NCI-H69 (cell line): ENCODE results near the gene MCRIP2.
A peak's percentile ranks its signal among the peaks of the same experiment; 100 is the strongest.
"Not testable (repeated sequence)": the region's sequence is repeated elsewhere in the genome, so short reads cannot be mapped to it uniquely, and the experiment has no call there.

ENCODE experiments used
- DNase-seq: peaks from one replicate; lab custom pipeline; 2025; lab: John Stamatoyannopoulos, UW

Gene MCRIP2

DNA sequence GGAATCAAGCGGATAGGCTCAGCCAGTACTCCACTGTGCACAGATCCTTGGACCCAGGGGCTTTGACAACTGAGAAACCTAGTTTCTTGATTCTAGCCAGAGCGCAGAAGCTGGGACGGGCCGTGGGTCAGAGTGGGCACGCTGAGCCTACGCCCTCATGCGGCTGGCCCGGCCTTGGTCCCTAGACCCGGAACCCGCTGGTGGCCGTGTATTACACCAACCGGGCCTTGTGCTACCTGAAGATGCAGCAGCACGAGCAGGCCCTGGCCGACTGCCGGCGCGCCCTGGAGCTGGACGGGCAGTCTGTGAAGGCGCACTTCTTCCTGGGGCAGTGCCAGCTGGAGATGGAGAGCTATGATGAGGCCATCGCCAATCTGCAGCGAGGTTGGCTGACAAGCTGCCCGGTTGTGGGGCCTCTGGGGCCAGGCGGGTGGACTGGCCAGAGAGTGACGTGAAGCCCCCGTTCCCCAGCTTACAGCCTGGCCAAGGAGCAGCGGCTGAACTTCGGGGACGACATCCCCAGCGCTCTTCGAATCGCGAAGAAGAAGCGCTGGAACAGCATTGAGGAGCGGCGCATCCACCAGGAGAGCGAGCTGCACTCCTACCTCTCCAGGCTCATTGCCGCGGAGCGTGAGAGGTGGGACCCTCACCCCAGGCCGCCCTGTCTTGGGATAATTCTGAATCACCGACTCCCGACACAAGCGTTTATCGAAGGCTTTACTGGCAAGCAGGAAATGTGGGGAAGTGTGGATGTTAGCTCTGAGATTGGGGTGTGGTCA is 39.5 kb downstream of the MCRIP2 start:
- DNase-seq, result peak; percentile 37

DNA sequence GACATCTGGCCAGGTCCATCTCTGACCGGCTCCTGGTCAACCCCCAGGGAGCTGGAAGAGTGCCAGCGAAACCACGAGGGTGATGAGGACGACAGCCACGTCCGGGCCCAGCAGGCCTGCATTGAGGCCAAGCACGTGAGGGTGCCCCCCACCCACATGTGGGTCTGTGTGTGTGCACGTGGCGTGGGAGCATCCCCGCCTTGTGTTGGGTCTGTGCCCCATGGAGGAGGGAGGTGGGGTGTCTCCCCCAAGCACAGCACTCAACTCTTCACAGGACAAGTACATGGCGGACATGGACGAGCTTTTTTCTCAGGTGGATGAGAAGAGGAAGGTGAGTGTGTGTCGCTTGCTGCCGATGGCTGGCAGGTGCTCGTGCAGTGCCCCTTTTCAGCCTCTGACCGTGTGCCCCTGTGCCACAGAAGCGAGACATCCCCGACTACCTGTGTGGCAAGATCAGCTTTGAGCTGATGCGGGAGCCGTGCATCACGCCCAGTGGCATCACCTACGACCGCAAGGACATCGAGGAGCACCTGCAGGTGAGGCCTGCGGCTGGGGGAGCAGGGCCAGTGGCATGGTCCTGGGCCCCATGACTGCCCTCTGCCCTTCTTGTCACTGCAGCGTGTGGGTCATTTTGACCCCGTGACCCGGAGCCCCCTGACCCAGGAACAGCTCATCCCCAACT is 40.3 kb downstream of the MCRIP2 start:
- no peak for DNase-seq

- no peak for DNase-seq
Observed at GRCh38 chr16:682493-683395, 41.1 kb downstream of the MCRIP2 start.

GRCh38 chr16:683396-684070 is 41.9 kb downstream of the MCRIP2 start:
- no peak for DNase-seq

DNA sequence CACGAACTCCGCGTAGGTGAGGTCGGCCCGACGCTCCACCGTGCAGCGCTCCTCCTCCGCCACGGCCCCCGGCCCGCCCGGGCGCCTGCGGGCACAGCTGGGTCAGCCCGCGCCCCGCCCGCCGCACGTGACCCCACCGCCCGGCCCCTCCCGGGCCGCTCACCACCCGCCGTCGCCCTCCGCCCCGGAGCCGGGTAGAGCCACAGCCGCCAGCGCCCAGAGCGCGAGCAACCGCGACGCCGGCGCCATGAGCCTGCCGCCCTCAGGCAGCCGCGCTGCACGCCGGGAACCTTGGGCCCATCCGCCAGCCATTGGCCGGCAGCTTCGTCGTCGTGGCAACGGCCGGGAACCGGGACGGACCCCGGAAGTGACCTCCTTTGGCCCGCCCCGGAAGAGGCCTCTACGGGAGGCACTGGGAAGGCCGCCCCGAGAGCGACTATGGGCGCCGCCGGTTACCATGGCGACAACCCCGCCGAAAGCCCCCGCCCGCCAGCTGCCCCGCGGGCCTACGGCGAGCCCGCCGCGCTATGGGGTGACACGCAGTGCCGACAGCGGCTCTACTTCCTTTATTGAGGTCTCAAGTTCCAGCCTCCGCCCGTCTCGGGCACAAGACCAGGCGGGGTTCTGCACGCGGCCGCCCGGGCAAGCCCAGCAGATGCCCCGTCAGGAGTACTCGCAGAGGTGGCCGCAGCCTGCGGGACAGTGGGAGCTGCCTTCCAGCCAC is 42.6 kb downstream of the MCRIP2 start, which contains the start of gene JMJD8:
Gene JMJD8 (minus strand): TSS at position 264 of the 724 bp plus-strand sequence. CDS start 15 bp downstream, at position 249.
- DNase-seq, result peak; percentile 99

DNA sequence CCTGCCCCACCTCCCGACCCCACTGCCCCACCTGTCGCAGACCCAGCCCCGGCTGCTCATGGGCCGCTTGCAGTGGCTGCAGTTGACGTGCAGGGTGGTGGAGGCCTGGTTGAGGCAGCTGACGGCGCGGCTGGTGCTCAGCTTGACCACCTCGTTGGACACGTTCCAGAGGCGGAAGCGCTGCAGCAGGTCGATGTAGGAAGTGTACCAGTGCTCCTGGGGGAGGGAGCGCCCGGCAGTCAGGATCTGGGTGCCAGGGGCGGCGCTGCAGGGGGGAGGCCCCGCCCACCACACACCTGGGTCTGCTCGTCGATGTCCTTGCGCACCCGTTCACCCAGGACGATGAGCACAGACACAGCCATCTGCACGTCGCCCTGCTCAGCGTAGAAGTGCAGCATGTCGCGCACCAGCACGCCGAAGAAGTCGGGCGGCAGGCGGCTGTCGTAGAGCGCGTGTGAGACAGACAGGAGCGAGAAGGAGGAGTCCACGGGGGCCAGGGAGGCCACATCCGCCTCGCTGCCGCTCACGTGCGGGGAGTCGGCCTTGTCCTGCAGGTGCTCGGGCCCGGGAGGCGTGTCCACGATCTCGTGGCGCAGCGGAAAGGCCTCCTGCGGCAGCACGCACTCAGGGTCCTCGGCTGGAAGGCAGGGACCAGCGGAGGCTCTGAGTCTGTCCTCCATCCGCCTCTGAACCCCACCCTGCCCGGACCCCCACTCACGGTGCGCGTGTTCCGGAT is 43.5 kb downstream of the MCRIP2 start:
- peak; percentile 50 for DNase-seq

DNA sequence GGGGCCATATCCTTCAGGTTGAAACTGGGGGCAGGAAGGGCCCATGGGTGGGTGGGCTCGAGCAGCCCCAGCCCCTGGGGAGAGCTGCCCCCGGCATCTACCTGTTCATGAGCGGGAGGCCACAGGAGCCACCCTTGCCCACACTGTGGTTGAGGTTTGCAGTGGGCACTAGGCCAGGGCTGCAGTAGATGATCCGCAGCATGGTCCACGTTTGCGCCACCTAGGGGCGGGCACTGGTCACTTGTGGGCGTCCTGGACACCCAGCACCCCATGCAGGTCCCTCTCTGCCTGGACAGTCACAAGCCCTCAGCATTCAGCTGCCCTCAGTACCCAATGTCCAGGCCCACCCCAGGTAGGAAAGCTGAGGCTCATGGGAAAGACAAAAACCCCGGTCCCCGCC is 44.3 kb downstream of the MCRIP2 start:
- peak; percentile 51 for DNase-seq

GRCh38 chr16:686459-687260 is 45.0 kb downstream of the MCRIP2 start:
- DNase-seq, result no peak

GRCh38 chr16:687499-687898 is 45.9 kb downstream of the MCRIP2 start:
- no peak for DNase-seq

DNA sequence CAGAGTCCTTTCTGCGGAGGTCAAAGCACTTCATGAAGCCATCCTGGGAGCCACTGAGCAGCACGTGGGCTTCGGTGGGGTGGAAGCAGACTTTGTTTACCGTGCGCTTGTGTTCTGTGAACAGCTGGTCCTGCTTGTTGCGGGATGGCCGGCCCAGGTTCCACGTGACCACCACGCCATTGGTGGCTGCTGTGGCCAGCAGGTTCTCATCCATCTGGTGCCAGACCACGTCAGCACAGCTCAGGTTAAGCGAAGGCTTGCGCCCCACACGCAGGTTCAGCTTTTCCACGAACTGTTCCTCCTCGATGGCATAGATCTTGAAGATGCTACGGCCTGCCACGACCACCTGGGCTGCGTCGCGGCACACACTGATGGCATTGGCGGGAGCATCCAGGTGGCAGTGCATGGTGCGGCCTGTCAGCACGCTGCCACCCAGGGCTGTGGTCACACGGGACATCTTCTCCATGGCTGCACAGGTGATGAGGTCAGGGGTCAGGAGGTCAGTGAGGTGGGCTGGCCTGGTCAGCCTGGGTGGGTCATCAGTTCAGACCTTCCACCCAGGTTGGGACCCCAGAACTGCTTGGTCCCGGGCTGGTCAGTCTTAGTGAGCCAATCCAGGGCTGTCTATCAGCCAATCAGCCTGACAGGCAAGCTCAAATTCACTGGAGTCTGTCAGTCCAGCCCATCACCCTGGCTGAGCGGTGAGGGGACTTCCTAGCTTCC is 47.7 kb downstream of the MCRIP2 start:
- DNase-seq, result no peak

DNA sequence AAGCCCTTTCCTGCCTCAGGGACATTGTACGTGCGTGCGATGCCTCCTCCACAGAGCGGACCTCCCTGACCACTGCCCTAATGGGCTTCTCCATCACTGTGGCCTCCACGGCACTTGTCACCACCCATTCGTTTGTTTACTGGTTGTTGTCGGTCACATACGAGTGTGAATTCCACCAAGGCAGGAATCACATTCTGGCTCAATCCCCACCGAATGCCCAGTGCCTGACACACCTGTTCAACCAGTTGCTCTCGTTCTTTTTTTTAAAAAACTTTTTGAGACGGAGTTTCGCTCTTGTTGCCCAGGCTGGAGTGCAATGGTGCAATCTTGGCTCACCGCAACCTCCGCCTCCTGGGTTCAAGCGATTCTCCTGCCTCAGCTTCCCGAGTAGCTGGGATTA is 49.6 kb downstream of the MCRIP2 start:
- DNase-seq, result not testable (repeated sequence)

- no peak for DNase-seq
Observed at GRCh38 chr16:692356-693108, 50.9 kb downstream of the MCRIP2 start.

DNA sequence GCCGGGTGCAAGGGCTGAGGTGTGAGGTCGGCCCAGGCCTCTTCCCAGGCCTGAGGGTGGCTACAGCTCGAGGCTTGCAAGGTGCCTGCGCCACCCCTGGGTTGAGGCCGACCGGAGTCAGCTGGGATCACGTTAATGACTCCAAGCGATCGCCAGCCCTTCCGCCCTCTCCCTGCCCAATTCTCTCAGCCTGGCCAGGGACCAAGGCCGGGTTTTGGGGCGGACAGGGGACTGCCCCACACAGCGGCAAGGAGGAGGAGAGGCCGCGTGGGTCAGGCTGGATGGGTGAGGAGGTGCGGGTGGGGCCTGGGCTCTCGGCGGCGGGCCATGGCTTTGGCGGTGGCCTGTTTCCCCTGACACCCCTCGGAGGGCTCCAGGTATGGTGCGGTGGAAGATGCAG is 51.7 kb downstream of the MCRIP2 start:
- no peak for DNase-seq

- DNase-seq, result no peak
Observed at GRCh38 chr16:693766-694165, 52.1 kb downstream of the MCRIP2 start.

GRCh38 chr16:694187-694862 is 52.7 kb downstream of the MCRIP2 start:
- DNase-seq, result no peak

DNA sequence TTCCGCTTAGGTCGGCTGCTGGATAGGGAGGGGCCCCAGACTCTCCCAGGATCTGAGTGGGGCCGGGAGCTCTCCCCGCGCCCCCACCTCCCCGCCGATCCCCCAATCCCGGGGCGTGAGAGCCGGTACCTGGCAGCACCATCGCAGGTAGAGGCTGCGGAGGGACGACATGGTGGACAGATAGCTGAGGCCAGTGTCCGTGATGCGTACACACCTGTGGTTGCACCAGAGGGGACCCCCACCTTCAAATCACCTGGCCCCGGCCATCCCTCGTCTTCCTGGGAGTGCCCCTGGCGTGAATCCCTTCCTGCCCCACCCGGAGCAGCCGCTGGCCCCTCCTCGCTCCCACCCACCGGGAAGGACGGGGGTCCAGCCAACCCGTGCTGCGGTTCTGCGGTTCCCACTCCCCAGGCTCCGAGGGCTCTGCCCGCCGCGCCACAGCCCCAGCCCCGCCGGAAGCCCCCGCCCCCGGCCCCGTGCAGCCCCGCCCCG is 53.3 kb downstream of the MCRIP2 start:
- no peak for DNase-seq

DNA sequence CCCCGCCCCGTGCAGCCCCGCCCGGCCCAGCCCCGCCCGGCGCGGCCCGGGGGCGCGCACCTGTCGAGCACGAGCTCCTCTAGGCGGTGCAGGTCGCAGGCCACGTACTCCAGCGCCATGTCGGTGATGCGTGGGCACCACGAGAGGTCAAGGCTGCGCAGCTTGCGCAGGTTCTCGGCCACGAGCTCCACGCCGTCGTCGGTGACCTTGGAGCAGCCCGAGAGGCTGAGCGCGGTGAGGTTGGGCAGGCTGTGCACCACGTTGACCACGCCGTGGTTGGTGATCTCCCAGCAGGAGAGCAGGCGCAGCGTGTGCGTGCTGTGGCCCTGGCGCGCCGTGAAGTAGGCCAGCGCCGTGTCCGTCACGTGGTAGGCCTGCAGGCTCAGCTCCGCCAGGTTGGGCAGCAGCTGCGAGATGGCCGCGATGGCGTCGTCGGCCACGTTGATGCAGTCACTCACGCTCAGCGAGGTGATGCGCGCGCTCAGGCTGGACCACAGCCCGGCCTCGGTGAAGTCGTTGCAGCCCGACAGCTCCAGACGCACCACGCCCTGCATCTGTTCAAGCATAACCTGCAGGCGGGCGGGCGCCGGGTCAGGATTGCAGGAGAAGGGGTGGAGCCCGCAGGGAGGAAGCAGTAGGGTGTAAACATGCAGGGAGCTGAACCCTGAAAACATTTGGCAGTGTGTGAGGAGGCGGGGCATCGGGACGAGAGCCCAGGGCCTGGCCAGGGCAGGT is 53.9 kb downstream of the MCRIP2 start:
- DNase-seq, result peak; percentile 99
